SU-DHL-6 (cell line): ENCODE data around the gene ETF1.
"Not testable (repeated sequence)": the region's sequence is repeated elsewhere in the genome, so short reads cannot be mapped to it uniquely, and the experiment has no call there.

ENCODE experiments used
- H2AFZ ChIP-seq: fragments of 200-600 bp; sonication (generic); 2 replicates; pipeline ENCODE4 v1.6.1; 2014; ENCODE audit warnings: low read depth, mild to moderate bottlenecking, moderate library complexity, mixed read lengths, antibody characterized with exemption, low read length; ENCODE audit not compliant: severe bottlenecking
- H3F3A ChIP-seq: fragments of 200-600 bp; shearing (Covaris generic); 2 replicates; pipeline ENCODE4 v1.6.0; 2016; ENCODE audit warnings: antibody characterized with exemption, mild to moderate bottlenecking; ENCODE audit not compliant: insufficient read depth
- H3K27ac ChIP-seq: fragments of 200-600 bp; sonication (generic); 2 replicates; pipeline ENCODE4 v1.5.1; 2016; ENCODE audit warnings: low read depth, mild to moderate bottlenecking, low read length, moderate library complexity, mixed read lengths
- H3K27me3 ChIP-seq: fragments of 200-600 bp; sonication (generic), shearing (Covaris generic); 2 replicates; pipeline ENCODE4 v1.6.0; 2014; ENCODE audit warnings: mild to moderate bottlenecking, low read length
- H3K36me3 ChIP-seq: fragments of 200-600 bp; sonication (generic); 2 replicates; pipeline ENCODE4 v1.6.1; 2014; ENCODE audit warnings: mild to moderate bottlenecking, low read length, mixed read lengths
- H3K4me2 ChIP-seq: fragments of 300-600, 200-600 bp; shearing (Covaris generic), sonication (generic); 2 replicates; pipeline ENCODE4 v1.6.0; 2014; ENCODE audit warnings: low read length, low read depth, mild to moderate bottlenecking; ENCODE audit not compliant: poor library complexity, severe bottlenecking
- H3K4me3 ChIP-seq: fragments of 200-600 bp; sonication (generic); 2 replicates; pipeline ENCODE4 v1.5.1; 2014; ENCODE audit warnings: antibody characterized with exemption, low read length, mild to moderate bottlenecking, mixed read lengths; ENCODE audit not compliant: insufficient read depth, poor library complexity, severe bottlenecking
- H3K79me2 ChIP-seq: fragments of 200-600 bp; sonication (generic); 2 replicates; pipeline ENCODE4 v1.6.1; 2014; ENCODE audit warnings: mild to moderate bottlenecking, low read length, moderate library complexity; ENCODE audit not compliant: insufficient read depth
- H3K9ac ChIP-seq: fragments of 200-600 bp; sonication (generic); 2 replicates; pipeline ENCODE4 v1.7.0; 2014; ENCODE audit warnings: mild to moderate bottlenecking, low read length
- H3K9me2 ChIP-seq: fragments of 200-600 bp; sonication (generic); replicated peaks from 2 replicates; pipeline ENCODE4 v1.6.1; 2014; ENCODE audit warnings: low read length; ENCODE audit not compliant: insufficient read depth
- H3K9me3 ChIP-seq: fragments of 200-600 bp; sonication (generic); 2 replicates; pipeline ENCODE4 v1.6.1; 2014; ENCODE audit warnings: low read length, mixed read lengths; ENCODE audit not compliant: insufficient read depth
- H4K20me1 ChIP-seq: fragments of 200-600 bp; sonication (generic); 2 replicates; pipeline ENCODE4 v1.6.1; 2014; ENCODE audit warnings: low read depth, mild to moderate bottlenecking, antibody characterized with exemption, low read length, moderate library complexity, mixed read lengths
- EZH2phosphoT487 ChIP-seq: fragments of 200-600 bp; sonication (generic), shearing (Covaris generic); conservative IDR thresholded peaks from 2 replicates; pipeline ENCODE4 v1.6.1; 2018; ENCODE audit warnings: mild to moderate bottlenecking, antibody characterized with exemption, low read length, moderate library complexity, mixed read lengths
- TF ChIP-seq, protein P1 (sequence below): fragments of 200-600 bp; sonication (generic); IDR thresholded peaks from one replicate; pipeline ENCODE4 v1.5.1; 2017; ENCODE audit warnings: antibody characterized with exemption, mild to moderate bottlenecking, low read length, moderate library complexity; ENCODE audit not compliant: insufficient read depth, poor library complexity, severe bottlenecking

The ETF1 gene

GRCh38 chr5:138482638-138483037 is 60.4 kb downstream of the ETF1 start:
- Histone ChIP-seq H3K27me3 (no peaks in the 10 kb centered on the region), H4K20me1 (no peaks in the 10 kb centered on the region), H3K4me3 (no peak overlapping the region), H3F3A (no peaks in the 10 kb centered on the region), H3K9me2 (no peaks in the 10 kb centered on the region), H2AFZ (no peak overlapping the region), H3K9ac (no peak overlapping the region), H3K36me3 (no peaks in the 10 kb centered on the region), H3K79me2 (no peaks in the 10 kb centered on the region), H3K27ac (no peak overlapping the region), H3K4me2 (no peak overlapping the region), H3K9me3 (no peaks in the 10 kb centered on the region)
- TF ChIP-seq, protein P1, sequence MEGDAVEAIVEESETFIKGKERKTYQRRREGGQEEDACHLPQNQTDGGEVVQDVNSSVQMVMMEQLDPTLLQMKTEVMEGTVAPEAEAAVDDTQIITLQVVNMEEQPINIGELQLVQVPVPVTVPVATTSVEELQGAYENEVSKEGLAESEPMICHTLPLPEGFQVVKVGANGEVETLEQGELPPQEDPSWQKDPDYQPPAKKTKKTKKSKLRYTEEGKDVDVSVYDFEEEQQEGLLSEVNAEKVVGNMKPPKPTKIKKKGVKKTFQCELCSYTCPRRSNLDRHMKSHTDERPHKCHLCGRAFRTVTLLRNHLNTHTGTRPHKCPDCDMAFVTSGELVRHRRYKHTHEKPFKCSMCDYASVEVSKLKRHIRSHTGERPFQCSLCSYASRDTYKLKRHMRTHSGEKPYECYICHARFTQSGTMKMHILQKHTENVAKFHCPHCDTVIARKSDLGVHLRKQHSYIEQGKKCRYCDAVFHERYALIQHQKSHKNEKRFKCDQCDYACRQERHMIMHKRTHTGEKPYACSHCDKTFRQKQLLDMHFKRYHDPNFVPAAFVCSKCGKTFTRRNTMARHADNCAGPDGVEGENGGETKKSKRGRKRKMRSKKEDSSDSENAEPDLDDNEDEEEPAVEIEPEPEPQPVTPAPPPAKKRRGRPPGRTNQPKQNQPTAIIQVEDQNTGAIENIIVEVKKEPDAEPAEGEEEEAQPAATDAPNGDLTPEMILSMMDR, result no peak
- TF ChIP-seq EZH2phosphoT487, result no peak

GRCh38 chr5:138476918-138477317 is 66.1 kb downstream of the ETF1 start:
- Histone ChIP-seq H3K36me3 (no peaks in the 10 kb centered on the region), H4K20me1 (no peaks in the 10 kb centered on the region), H3K4me3 (no peak overlapping the region), H3K9ac (no peak overlapping the region), H3K4me2 (no peak overlapping the region), H3K9me3 (no peaks in the 10 kb centered on the region), H3K79me2 (no peaks in the 10 kb centered on the region), H3K27me3 (no peaks in the 10 kb centered on the region), H3F3A (no peaks in the 10 kb centered on the region), H3K9me2 (no peaks in the 10 kb centered on the region), H3K27ac (no peak overlapping the region), H2AFZ (no peak overlapping the region)
- TF ChIP-seq, protein P1, result no peak
- TF ChIP-seq EZH2phosphoT487, result no peak

DNA sequence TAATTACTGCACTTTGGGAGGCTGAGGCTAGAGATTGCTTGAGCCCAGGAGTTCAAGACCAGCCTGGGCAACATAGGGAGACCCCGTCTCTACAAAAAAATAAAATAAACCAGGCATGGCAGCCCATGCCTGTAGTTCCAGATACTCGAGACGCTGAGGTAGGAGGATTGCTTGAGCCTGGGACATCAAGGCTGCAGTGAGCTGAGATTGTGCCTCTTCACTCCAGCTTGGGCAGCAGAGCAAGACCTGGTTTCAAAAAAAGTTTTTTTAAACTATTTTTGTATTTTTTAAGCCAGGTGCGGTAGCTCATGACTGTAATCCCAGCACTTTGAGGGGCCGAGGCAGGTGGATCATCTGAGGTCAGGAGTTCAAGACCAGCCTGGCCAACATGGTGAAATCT is 69.9 kb downstream of the ETF1 start:
- not testable (repeated sequence) for H3K4me2 ChIP-seq, H3K27ac ChIP-seq, H3K79me2 ChIP-seq, H3K9me3 ChIP-seq, H3K4me3 ChIP-seq, H3K9ac ChIP-seq, H3K27me3 ChIP-seq, H3K9me2 ChIP-seq, H2AFZ ChIP-seq, H4K20me1 ChIP-seq, H3K36me3 ChIP-seq
- peaks cover 13% of the 10 kb centered on the region for H3F3A ChIP-seq

- H3K79me2 ChIP-seq, result no peaks in the 10 kb centered on the region
- no peaks in the 10 kb centered on the region for H4K20me1 ChIP-seq
- no peaks in the 10 kb centered on the region for H3K9me2 ChIP-seq
- H3K4me2 ChIP-seq, result no peak overlapping the region
- H3K27ac ChIP-seq, result no peak overlapping the region
- no peaks in the 10 kb centered on the region for H3K36me3 ChIP-seq
- no peak overlapping the region for H2AFZ ChIP-seq
- no peaks in the 10 kb centered on the region for H3K9me3 ChIP-seq
- peaks cover 13% of the 10 kb centered on the region for H3F3A ChIP-seq
- no peak overlapping the region for H3K9ac ChIP-seq
- TF ChIP-seq, protein P1, result no peak
- no peak for TF ChIP-seq EZH2phosphoT487
- no peak overlapping the region for H3K4me3 ChIP-seq
- no peaks in the 10 kb centered on the region for H3K27me3 ChIP-seq
Measured at GRCh38 chr5:138472353-138472752, 70.7 kb downstream of the ETF1 start.
